Prostate gland (tissue), 2 donors: ENCODE data around the gene LRRC71. TPM values are rescaled to one million over a fixed set of nuclear protein-coding genes. Genes with fewer than 3 reads are reported as not detected.

Experiments used
- DNase-seq: peaks from one replicate; pipeline ENCODE4 v3.0.0-alpha.2; 2019; ENCODE audit warnings: low spot score
- H3K27ac ChIP-seq, 2 donors: fragments of 200-600 bp; sonication (generic); 2 replicates each; pipeline ENCODE4 v1.5.1; 2017 to 2019
- H3K27me3 ChIP-seq: fragments of 200-600 bp; sonication (generic); replicated peaks from 2 replicates; pipeline ENCODE4 v1.5.1; 2019; ENCODE audit not compliant: insufficient read depth
- H3K36me3 ChIP-seq, 2 donors: fragments of 200-600 bp; sonication (generic); 1 replicate in 1 of 2; 2 replicates in 1 of 2; pipeline versions ENCODE4 v1.5.1 to v1.8.1; 2017 to 2019
- H3K4me1 ChIP-seq: fragments of 200-600 bp; sonication (generic); replicated peaks from 2 replicates; pipeline ENCODE4 v1.5.1; 2019
- H3K4me3 ChIP-seq, 2 donors: fragments of 200-600 bp; sonication (generic); 2 replicates each; pipeline ENCODE4 v1.5.1; 2017 to 2019
- H3K9me3 ChIP-seq: fragments of 200-600 bp; sonication (generic); 2 replicates; pipeline ENCODE4 v1.5.1; 2017
- CTCF ChIP-seq, 4 experiments: fragments of 200-600 bp in 2 of 4; fragments of 450-650 bp in 2 of 4; sonication (generic) in 2 of 4; IDR thresholded peaks; 1 replicate in 3 of 4; 2 replicates in 1 of 4; pipeline ENCODE4 v1.5.1; 2016 to 2019; ENCODE audit warnings: antibody characterized with exemption in 4 of 4, mild to moderate bottlenecking in 2 of 4, moderate library complexity in 2 of 4
- POLR2A ChIP-seq: fragments of 450-650 bp; IDR thresholded peaks from one replicate; pipeline ENCODE4 v1.6.1; 2016; ENCODE audit warnings: antibody characterized with exemption, mild to moderate bottlenecking
- POLR2AphosphoS5 ChIP-seq: sonication (generic); formaldehyde crosslinking; IDR thresholded peaks from one replicate; pipeline ENCODE4 v1.6.1; 2017; ENCODE audit warnings: antibody characterized with exemption
- WGBS: methylation state at CpG from one replicate; pipeline ENCODE4 v1.1.5; 2018; 5-methylcytosine and 5-hydroxymethylcytosine counted together
- intact Hi-C: fragments of 100-400 bp; cut with DNase I; formaldehyde crosslinking; loops from one replicate; pipeline ENCODE4 v1.14.2; 2022
- total RNA-seq, 2 donors: library from RNA; depleted of rRNA; stranded (reverse); fragments of >200 nt; gene quantifications; one replicate each; pipeline ENCODE4 v1.1.0, GENCODE V29; 2016

Gene LRRC71
- total RNA-seq, 2 donors from 2014 or later = 3.7 TPM; not detected in 1

- H3K36me3 ChIP-seq = no peaks in the 10 kb centered on the region
- whole genome bisulfite sequencing = 76% methylated on average over 4 of the region's 4 CpGs
- H3K27ac ChIP-seq = no peak overlapping the region
- peaks cover 4% of the 10 kb centered on the region for H3K27me3 ChIP-seq
- no peaks in the 10 kb centered on the region for H3K4me1 ChIP-seq
- TF ChIP-seq POLR2AphosphoS5 = no peak
- TF ChIP-seq POLR2A = no peak
- no peak for TF ChIP-seq CTCF (IDR thresholded peaks at IDR 0.05)
- intact Hi-C loops = no loop called here
- no peaks in the 10 kb centered on the region for H3K9me3 ChIP-seq
- H3K4me3 ChIP-seq = no peak overlapping the region
- no peak for DNase-seq
These were observed 18.9 kb upstream of the LRRC71 start for GRCh38 chr1:156901590-156901900.

GRCh38 chr1:156901966-156902915 lies 18.2 kb upstream of the LRRC71 start:
- H3K27me3 ChIP-seq = peaks cover 4% of the 10 kb centered on the region
- no peak for DNase-seq
- H3K27ac ChIP-seq = no peak overlapping the region
- intact Hi-C loops = no loop called here
- no peaks in the 10 kb centered on the region for H3K9me3 ChIP-seq
- H3K4me1 ChIP-seq = no peaks in the 10 kb centered on the region
- no peaks in the 10 kb centered on the region for H3K36me3 ChIP-seq
- 63% methylated on average over 22 of the region's 23 CpGs for WGBS
- H3K4me3 ChIP-seq = no peak overlapping the region
- no peak for TF ChIP-seq CTCF (IDR thresholded peaks at IDR 0.05)
- TF ChIP-seq POLR2A = no peak
- TF ChIP-seq POLR2AphosphoS5 = no peak

- Histone ChIP-seq H3K9me3 (no peaks in the 10 kb centered on the region), H3K4me1 (no peaks in the 10 kb centered on the region), H3K4me3 (no peak overlapping the region), H3K27me3 (peaks cover 4% of the 10 kb centered on the region), H3K27ac (no peak overlapping the region), H3K36me3 (no peaks in the 10 kb centered on the region)
- WGBS = 73% methylated on average over 15 of the region's 15 CpGs
- no peak for TF ChIP-seq CTCF (IDR thresholded peaks at IDR 0.05)
- TF ChIP-seq POLR2AphosphoS5 = no peak
- no peak for TF ChIP-seq POLR2A
- DNase-seq = no peak
- intact Hi-C loops = no loop called here
These were observed 16.9 kb upstream of the LRRC71 start for GRCh38 chr1:156903328-156904091.

- Histone ChIP-seq H3K27ac (no peak overlapping the region), H3K27me3 (peaks cover 4% of the 10 kb centered on the region), H3K4me3 (no peak overlapping the region)
These were observed 16.1 kb upstream of the LRRC71 start for GRCh38 chr1:156904187-156904959.

More at GRCh38 chr1:156904187-156904959, 16.1 kb upstream of the LRRC71 start:
- intact Hi-C loops = no loop called here
- WGBS = 81% methylated on average over 19 of the region's 19 CpGs
- Histone ChIP-seq H3K36me3 (no peaks in the 10 kb centered on the region), H3K4me1 (no peaks in the 10 kb centered on the region), H3K9me3 (no peaks in the 10 kb centered on the region)
- no peak for DNase-seq
- TF ChIP-seq CTCF (IDR thresholded peaks at IDR 0.05) (no peak), POLR2AphosphoS5 (no peak), POLR2A (no peak)
